GM12878 (cell line): ENCODE measurements around the gene PADI3.

Source experiments
- BMI1 ChIP-seq: fragments of 450-650 bp; IDR thresholded peaks from 2 replicates; pipeline ENCODE4 v1.6.1; 2016; ENCODE audit warnings: mild to moderate bottlenecking, moderate library complexity, borderline replicate concordance
- CBX5 ChIP-seq: sonication (generic); IDR thresholded peaks from 2 replicates; pipeline ENCODE4 v1.6.1; 2016; ENCODE audit warnings: low read depth, moderate library complexity, mild to moderate bottlenecking, inconsistent platforms
- EZH2 ChIP-seq: IDR thresholded peaks from 2 replicates; pipeline ENCODE4 v1.6.1; 2012; ENCODE audit warnings: low read depth, mild to moderate bottlenecking, control low read depth, inconsistent platforms, low read length, borderline replicate concordance; ENCODE audit not compliant: control insufficient read depth
- FOXK2 ChIP-seq: fragments of 450-650 bp; IDR thresholded peaks from 2 replicates; pipeline ENCODE4 v1.6.1; 2017; ENCODE audit warnings: mild to moderate bottlenecking, moderate library complexity
- HDAC6 ChIP-seq: fragments of 200-600 bp; sonication (generic); IDR thresholded peaks from one replicate; pipeline ENCODE4 v1.8.0; 2017; ENCODE audit warnings: antibody characterized with exemption; ENCODE audit not compliant: unreplicated experiment
- IKZF1 ChIP-seq: fragments of 450-650 bp; conservative IDR thresholded peaks from 2 replicates; pipeline ENCODE4 v1.6.1; 2017; ENCODE audit warnings: antibody characterized with exemption, mild to moderate bottlenecking
- POLR2AphosphoS5 ChIP-seq: IDR thresholded peaks from 2 replicates; pipeline ENCODE4 v1.6.1; 2011; ENCODE audit warnings: mild to moderate bottlenecking, low read length, inconsistent platforms
- RAD21 ChIP-seq: IDR thresholded peaks from 2 replicates; pipeline ENCODE4 v1.6.1; 2011; ENCODE audit warnings: mild to moderate bottlenecking, low read depth, low read length, moderate library complexity; ENCODE audit not compliant: insufficient read depth
- SMC3 ChIP-seq: IDR thresholded peaks from 2 replicates; pipeline ENCODE4 v1.6.1; 2011; ENCODE audit warnings: low read length, improper control_type of control experiment, borderline replicate concordance
- SUZ12 ChIP-seq: fragments of 200-600 bp; sonication (generic); IDR thresholded peaks from one replicate; pipeline ENCODE4 v1.6.1; 2018; ENCODE audit warnings: antibody characterized with exemption, mild to moderate bottlenecking; ENCODE audit not compliant: unreplicated experiment
- TF ChIP-seq, protein P1 (sequence below), 3 experiments: IDR thresholded peaks in 2 of 3; conservative IDR thresholded peaks in 1 of 3; 2 replicates each; pipeline ENCODE4 v1.5.1; 2011; ENCODE audit warnings: low read depth in 3 of 3, low read length in 3 of 3, mild to moderate bottlenecking in 3 of 3, control low read depth in 2 of 3, moderate library complexity in 2 of 3, inconsistent platforms in 1 of 3, mixed read lengths in 1 of 3; ENCODE audit not compliant: control insufficient read depth in 2 of 3, insufficient read depth in 1 of 3; ENCODE audit errors: extremely low read depth in 1 of 3
- TF ChIP-seq, protein P2 (sequence below): IDR thresholded peaks from 2 replicates; pipeline ENCODE4 v1.6.1; 2012; ENCODE audit warnings: low read depth, low read length, improper control_type of control experiment
- TF ChIP-seq, protein P3 (sequence below): fragments of 450-650 bp; IDR thresholded peaks from 2 replicates; pipeline ENCODE4 v1.6.1; 2016; ENCODE audit warnings: mild to moderate bottlenecking

DNA sequence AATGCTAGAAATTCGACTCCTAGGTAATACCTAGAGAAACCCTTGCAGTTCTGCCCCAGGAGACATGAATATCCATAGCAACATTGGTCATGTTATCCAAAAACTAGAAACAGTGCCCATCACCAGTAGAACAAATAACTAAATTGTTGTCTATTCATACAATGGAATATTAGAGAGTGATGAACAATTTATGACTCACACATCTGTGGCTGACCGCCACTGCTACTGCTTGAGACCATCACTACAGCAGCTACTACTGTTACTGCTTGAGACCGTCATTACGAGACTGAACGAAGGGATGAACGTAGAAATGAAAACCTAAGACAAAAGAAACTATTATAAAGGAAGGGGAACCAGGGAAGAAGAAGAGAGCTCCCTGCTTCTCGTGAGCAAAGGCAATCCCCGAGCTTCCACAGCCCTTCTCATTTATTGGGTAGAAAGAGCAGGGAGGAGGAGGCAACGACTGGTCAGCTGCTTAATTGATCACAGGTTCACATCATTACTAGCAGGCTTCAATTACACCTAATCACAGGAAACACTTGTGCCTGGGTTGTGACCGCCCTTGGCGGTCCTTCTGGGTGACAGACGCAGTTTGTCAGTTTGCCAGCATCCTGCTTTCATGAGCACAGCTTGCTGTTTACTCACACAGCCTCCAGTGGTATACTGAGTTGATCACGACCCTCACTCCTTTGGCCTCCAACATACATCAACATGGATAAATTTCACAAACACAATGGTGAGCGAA is 45.0 kb downstream of the PADI3 start:
- TF ChIP-seq HDAC6 (no peak), BMI1 (no peak), POLR2AphosphoS5 (no peak), RAD21 (no peak), FOXK2 (no peak), IKZF1 (no peak), SUZ12 (no peak), SMC3 (no peak), EZH2 (no peak), CBX5 (no peak)
- TF ChIP-seq, protein P1, sequence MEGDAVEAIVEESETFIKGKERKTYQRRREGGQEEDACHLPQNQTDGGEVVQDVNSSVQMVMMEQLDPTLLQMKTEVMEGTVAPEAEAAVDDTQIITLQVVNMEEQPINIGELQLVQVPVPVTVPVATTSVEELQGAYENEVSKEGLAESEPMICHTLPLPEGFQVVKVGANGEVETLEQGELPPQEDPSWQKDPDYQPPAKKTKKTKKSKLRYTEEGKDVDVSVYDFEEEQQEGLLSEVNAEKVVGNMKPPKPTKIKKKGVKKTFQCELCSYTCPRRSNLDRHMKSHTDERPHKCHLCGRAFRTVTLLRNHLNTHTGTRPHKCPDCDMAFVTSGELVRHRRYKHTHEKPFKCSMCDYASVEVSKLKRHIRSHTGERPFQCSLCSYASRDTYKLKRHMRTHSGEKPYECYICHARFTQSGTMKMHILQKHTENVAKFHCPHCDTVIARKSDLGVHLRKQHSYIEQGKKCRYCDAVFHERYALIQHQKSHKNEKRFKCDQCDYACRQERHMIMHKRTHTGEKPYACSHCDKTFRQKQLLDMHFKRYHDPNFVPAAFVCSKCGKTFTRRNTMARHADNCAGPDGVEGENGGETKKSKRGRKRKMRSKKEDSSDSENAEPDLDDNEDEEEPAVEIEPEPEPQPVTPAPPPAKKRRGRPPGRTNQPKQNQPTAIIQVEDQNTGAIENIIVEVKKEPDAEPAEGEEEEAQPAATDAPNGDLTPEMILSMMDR (IDR thresholded peaks at IDR 0.05 in 2 of 3, conservative IDR thresholded peaks at IDR 0.05 in 1 of 3; ENCODE audit: control insufficient read depth in 2 of 3, extremely low read depth in 1 of 3, insufficient read depth in 1 of 3, low read depth in 3 of 3, low read length in 3 of 3) = no peak
- TF ChIP-seq, protein P2, sequence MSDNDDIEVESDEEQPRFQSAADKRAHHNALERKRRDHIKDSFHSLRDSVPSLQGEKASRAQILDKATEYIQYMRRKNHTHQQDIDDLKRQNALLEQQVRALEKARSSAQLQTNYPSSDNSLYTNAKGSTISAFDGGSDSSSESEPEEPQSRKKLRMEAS = no peak
- TF ChIP-seq, protein P3, sequence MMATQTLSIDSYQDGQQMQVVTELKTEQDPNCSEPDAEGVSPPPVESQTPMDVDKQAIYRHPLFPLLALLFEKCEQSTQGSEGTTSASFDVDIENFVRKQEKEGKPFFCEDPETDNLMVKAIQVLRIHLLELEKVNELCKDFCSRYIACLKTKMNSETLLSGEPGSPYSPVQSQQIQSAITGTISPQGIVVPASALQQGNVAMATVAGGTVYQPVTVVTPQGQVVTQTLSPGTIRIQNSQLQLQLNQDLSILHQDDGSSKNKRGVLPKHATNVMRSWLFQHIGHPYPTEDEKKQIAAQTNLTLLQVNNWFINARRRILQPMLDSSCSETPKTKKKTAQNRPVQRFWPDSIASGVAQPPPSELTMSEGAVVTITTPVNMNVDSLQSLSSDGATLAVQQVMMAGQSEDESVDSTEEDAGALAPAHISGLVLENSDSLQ = no peak
